Choroid plexus epithelial cell (primary cell): ENCODE results near the gene NCCRP1.

Experiments used
- DNase-seq: peaks from one replicate; pipeline ENCODE4 v3.0.0-alpha.2; 2010; ENCODE audit warnings: low read depth
- H3K4me3 ChIP-seq: 2 replicates; pipeline ENCODE4 v1.5.1; 2011; ENCODE audit warnings: low read depth, mild to moderate bottlenecking, control low read depth, low read length, moderate library complexity
- TF ChIP-seq, protein P1 (sequence below): conservative IDR thresholded peaks from 2 replicates; pipeline ENCODE4 v1.5.1; 2011; ENCODE audit warnings: low read depth, mild to moderate bottlenecking, control low read depth, inconsistent platforms, low read length, moderate library complexity

The NCCRP1 gene

DNA sequence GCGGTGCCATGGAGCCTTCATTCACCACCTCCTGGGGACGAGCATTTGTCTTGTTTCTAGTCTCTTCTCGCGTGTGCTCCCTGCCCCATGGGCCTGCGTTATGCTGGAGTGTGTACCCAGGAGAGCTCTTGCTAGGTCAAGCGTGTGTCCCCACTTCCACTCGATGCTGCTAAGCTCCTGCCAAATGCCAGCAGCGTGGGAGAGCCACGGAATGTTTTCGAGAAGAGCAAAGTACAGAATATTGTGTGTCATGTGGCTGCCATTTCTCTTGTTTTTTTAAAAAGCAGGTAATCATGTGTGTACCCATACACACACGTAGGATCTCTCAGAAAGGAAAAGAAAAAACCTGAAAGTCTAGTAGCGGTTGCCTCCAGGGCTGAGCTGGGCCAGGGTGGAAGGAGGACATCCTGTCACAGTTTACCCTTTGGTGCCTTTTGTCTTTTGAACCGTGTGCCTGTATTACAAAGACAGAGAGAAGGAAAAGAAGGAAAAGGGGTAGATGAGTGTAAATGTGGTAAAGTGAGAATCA is 42.6 kb upstream of the NCCRP1 start:
- TF ChIP-seq, protein P1, sequence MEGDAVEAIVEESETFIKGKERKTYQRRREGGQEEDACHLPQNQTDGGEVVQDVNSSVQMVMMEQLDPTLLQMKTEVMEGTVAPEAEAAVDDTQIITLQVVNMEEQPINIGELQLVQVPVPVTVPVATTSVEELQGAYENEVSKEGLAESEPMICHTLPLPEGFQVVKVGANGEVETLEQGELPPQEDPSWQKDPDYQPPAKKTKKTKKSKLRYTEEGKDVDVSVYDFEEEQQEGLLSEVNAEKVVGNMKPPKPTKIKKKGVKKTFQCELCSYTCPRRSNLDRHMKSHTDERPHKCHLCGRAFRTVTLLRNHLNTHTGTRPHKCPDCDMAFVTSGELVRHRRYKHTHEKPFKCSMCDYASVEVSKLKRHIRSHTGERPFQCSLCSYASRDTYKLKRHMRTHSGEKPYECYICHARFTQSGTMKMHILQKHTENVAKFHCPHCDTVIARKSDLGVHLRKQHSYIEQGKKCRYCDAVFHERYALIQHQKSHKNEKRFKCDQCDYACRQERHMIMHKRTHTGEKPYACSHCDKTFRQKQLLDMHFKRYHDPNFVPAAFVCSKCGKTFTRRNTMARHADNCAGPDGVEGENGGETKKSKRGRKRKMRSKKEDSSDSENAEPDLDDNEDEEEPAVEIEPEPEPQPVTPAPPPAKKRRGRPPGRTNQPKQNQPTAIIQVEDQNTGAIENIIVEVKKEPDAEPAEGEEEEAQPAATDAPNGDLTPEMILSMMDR: no peak
- no peak overlapping the region for H3K4me3 ChIP-seq
- no peak for DNase-seq

DNA sequence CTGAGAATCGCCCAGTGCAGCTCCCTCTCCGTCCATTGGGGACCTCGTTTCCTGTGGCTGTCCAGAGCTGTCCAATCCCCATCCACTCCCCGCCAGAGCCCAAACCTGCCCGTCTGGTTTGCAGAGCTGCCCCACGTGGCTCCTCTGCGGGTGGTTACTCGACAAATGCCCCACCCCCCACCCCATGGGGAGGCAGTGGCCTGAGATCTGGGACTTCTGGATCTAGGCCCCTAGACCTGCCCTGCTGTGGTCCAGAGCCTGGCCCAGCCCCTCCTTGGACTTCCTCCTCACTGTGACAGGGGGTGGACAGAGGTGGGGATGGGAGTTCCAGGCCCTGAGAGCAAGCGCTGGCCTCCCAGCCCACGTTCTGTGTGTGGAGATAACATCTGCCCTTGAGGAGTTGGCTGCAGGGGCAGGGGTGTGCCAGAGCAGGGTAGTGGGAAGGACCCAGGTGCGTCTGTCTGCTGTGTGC is 42.1 kb upstream of the NCCRP1 start:
- TF ChIP-seq, protein P1: no peak
- DNase-seq: peak; percentile 18
- no peak overlapping the region for H3K4me3 ChIP-seq

DNA sequence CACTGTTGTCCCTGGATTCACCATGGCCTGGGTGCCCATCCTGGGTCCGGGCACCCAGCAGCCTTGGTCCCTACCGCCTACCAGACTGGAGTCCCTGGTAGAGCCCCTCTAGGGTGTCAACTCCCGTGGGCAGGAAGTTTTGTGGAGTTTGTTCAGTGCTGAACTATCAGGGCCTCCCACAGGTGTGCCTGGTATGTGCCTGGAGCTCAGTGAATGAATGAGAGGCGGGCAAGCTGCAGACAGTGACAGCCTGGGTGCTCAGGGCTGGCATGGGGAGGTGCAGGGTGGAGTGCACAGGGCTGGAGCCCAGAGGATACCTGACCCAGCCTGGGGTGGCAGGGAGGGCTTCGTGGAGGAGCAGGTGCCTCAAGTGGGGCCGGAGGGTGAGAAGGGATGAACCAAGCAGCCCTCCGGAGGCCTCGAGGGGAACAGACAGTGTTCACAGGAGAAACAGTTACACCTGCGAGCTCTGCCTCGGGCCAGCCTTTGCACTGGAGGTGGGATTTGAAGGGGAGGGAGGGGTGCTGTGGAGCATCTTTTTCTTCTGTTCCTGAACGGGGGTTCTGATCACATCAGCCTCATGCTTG is 41.6 kb upstream of the NCCRP1 start:
- DNase-seq: no peak
- TF ChIP-seq, protein P1: no peak
- H3K4me3 ChIP-seq: no peak overlapping the region

DNA sequence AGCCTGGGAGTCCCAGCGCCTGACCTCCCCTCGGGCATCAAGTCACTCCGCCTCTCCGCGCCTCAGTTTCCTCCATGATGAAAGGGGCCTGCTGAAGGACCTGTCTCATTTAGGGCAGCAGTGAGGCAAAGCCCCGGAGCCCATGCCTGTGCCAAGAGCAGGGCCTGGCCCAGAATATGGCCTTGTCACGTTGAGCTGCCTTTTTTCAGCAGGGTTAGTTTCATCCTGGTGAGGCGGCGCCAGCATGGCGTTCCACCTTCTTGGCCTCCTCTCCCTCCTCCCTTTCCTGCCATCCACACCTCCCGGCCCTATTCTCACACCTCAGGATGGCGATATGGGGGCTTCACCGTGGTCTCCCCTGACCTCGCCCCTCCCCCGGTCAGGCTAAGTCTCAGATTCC is 41.0 kb upstream of the NCCRP1 start:
- TF ChIP-seq, protein P1: no peak
- no peak for DNase-seq
- H3K4me3 ChIP-seq: no peak overlapping the region

DNA sequence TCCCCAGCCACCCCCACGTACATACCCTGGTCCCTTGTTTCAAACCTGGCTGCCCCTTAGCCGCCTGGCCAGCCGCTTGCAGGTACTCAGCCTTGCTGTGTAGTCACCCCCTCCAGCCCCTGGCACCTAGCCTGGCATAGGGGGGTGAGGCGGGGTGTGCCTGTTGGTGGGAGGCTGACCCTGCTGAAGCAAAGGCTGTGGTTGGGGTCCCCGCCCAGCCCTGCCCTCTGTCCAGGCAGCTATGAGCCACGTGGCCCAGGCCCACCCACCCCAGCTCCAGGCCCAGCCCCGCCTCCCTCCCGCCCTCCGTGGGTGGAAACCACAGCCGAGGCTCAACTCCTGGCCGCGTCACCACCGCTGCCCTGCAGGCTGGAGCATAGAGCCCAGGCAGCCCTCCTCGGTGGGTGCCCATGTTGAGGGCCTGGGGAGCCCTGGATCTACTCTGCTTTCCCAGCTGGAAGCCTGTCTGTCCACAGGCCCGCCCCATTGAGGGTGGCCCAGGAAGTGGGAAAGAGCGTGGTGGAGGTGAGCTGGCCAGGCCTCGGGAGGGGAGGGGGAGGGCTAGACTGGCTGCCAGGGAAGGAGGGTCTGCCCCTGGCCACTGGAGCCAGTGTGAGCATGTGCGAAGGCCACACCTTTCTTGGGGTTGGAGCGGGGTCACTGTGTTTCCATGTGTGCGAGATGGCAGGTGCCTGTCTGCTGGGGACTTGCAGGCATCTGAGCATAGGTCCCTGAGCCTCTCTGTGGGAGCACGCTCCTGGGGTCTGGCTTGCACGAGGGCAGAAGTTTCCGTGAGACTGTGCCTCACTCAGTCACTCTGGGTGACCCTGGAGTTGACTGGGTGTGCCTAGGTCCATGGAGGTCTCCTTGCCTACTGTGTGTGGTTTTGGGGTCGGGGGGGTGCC is 40.2 kb upstream of the NCCRP1 start:
- peak overlapping the region; percentile 36 for H3K4me3 ChIP-seq
- TF ChIP-seq, protein P1: no peak
- DNase-seq: peak; percentile 16

DNA sequence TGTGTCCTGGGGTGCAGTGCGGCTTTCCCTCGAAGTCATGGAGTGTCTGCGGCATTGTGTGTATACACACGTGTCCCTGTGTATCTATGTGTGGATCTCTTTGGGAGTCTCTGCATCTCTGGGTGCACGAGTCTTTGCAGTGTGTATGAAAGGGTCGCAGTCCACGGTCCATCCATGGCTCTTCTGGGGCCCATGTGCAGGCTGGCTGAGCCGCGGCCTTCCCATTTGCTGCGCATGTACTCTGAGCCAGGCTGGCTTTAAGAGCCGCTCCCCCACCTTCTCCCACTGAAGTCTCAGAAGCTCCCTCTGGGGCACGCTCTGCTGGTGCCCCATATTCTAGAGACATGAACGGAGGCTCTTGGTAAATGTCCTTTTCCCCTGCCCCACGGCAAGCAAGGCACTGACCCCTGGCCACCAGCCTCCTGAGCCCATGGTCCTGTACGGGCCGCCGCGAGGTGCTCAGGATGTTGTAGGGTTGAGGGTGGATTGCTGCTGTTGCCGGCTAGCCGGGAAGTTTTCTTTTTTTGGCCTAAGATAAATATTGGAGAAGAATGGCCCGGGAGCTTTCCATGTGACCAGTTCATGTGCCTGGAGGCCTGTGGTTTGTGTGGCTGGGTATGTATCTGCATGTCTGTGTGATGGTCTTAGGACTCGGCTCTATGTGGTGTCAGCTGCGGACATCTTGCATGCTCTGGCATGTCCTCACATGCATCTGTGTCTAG is 39.3 kb upstream of the NCCRP1 start:
- H3K4me3 ChIP-seq: no peak overlapping the region
- TF ChIP-seq, protein P1: no peak
- DNase-seq: peak; percentile 50
